ENCODE data around the gene CCDC57.

GRCh38 chr17:82225368-82226029, 12.9 kb upstream of the CCDC57 start:
- no peak for TF ChIP-seq CTCF (IDR thresholded peaks at IDR 0.05; ENCODE audit: low read length)
- no peak for TF ChIP-seq EZH2 (optimal IDR thresholded peaks at IDR 0.05; ENCODE audit: low read depth, low read length)

Data from MM.1S (cell line).